Inferior parietal cortex (tissue), 1 donor: ENCODE results near the gene OPCML.

Experiments used
- DNase-seq: peaks from one replicate; pipeline ENCODE4 v3.0.0-alpha.2; 2016; ENCODE audit errors: extremely low spot score

OPCML gene

DNA sequence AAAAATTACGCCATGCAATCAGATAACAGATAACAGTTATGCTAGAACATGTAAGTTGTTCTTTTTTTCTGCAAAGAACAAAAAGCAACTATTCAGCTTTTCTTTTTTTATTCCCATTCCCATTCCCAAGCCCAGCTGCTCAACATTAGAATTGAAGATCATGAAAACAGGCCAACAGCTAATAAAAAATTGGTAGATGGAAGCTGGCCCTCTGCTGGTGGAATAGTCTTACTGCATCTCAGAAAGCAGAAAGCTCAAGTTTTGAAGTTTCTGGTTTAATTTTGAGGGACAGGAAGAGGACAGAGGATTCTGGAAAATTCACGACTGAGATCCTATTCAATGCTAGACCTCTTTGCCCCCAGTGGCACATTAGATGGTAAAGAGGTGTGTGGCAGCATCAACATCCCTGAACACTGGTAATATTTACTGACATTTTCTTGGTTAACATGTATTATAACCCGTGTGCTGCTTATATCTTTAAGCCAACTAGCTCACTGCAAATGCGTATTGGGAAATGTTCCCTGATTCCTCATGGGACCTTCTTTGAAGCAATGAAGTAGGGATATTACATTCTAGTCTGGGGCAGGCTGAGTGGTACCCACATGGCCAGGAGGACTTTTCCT lies 591.2 kb downstream of the OPCML start:
- DNase-seq: peak; percentile 81

DNA sequence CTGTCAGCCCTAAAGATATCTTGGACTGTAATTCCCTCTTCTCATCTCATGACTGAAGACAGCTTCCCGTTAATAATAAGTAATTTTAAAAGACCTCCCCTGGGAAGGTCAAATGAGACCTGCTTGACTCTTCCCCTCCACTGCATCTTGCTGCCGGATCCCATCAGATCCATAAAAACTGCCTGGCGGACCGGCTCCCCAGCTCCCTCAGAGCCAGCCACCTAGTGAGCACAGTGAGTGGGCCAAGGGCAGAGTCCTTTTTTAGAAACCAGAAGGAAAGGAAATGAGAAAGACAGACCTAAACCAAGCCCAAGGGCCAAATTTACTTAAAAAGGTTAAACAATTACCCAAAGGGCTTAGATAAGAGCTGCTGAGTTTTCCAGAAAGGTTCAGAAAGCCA lies 595.3 kb downstream of the OPCML start:
- DNase-seq: no peak

DNA sequence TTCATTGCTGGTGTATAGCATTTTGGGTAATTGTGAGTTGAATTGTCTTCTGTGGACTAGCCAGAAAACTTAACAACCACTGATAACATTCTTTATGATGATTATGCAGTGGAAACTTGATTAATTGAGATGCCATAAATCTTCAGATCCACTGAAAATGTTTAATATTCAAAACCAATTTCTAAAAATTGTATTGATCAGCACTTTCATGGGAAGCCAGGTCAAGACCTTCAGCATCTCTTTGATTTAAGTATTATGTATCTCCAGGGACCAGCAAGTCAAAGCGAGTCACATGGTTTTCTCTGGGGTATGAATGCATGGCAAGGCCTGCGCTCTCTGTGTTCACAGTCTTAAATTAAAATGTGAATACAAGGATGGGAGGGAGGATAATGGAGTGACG lies 596.9 kb downstream of the OPCML start:
- no peak for DNase-seq

DNA sequence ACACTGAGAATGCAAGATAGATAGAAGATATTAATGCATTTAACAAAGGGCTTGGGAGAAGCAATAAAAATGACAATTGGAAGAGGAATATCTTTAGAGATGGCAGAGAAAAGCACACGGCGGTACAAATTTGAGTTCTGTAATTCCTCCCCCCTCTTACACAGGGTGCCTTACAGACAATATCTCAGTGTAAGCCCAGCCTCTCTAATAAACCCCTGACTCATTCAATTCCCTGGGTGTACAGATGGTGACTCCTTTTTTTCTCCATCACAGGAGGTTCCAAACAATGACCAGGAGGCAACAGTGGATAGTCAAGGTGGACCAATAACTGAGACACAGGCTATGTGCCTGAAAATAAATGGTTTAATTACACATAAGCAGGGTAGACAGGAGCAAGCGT lies 598.6 kb downstream of the OPCML start:
- DNase-seq: no peak

DNA sequence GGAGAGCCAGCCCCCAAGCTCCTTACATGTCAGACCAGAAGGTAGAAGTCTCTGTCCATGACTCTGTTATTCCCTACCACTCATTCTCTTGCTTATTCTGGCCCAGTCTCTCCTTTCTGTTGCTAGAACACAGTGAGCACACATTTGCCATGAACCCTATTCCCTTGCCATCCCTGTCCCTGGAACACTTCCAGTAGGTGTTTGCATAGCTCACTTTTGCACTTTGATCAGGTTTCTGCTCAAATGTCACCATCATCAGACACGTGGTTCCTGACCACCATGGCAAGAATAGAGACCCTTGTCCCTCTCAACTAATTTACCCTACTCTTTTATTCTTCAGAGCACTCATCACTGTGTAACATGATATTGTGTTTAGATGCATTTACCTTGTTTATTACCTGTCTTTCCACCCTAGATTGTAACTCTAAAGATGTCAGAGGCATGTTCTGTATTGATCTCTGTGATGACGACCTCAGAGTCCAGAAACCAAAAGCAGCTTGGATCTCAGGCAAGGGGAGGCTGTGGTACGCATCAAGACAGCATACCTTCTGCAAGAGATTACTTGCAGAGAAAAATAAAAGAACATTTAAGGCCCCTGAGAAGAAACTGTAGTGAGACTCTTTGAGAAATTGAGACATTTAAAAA lies 606.4 kb downstream of the OPCML start:
- DNase-seq: no peak

DNA sequence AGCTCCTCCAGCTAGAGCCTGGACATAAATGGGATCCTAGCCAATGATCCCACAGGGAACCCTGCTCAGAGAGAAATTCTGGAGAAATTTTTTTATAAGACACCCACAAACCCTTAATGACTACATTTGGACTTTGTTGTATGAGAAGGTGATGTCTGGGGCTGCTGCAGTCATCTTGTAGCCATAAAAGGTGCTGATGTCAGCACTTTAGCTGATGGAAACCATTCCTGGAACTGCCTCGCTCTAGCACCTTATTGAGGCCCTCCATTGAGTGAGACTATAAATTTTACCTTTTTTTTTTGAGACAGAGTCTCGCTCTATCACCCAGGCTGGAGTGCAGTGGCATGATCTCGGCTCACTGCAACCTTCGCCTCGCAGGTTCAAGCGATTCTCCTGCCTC lies 610.7 kb downstream of the OPCML start:
- no peak for DNase-seq

DNA sequence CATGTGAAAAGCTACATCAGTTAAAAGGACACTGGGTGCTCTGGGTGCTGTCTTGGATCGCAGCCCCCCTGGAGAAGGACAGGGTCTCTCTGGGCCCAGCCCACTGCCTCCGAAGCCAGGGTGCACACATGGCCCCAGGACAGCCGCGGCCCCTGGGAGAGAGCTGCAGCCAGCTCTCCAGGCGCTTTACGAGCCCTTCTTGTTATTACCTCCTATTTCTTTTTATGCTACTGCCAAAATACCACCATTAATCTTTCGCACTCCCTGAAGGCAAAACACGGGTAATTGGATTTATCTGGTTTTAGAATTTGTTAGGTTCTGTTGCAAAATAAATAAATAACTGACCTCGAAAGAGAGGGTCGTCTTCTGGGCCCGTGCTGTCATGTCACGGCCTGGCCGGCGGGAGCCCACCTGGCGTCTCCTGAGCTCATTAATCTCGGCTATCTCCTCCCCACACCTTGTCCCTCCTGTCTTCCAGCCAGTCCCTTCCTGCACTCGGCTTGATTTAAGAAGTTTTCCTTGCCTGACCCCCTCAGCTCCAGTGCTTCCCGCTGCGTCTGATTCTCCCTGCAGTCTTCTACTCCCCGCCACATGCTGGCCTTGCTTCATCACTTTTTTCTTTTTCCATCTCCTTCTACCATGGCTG lies 611.7 kb downstream of the OPCML start:
- no peak for DNase-seq

DNA sequence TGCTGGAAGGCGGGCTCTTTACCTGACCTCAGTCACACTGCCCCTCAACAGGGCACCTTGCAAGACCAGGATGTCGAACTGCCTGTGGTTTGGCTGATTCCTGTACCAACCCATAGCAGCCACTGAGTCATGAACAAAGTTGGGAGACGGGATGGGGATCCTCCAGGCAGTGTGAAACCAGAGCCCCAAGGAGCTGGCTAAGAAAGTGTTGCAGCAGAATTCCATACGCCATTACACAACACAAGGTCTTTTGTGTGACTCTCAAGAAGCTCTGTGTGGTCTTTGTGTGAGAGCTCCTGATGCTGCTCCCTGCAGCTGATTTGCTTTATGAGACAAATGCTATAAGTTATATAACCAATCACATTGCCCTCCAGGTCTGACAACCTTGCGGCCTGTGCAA lies 617.7 kb downstream of the OPCML start:
- no peak for DNase-seq

DNA sequence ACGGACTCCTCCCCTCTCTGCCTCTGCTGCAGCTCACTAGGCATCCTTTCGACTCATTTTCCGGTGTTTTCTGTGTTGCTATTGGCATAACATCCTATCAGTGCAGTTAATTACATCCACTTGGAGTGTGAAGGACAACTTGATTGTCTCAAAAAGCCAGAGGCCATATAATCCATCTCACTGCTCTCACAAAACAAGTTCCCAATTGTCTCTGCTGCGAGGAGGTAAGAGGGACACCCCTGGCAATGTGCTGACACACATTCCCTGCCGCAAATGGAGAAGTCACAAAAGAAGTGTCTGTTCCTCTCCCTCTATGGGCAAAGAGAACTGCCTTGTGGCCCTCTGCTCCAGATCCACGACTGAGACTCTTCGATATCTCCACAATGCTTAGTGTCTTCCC lies 618.4 kb downstream of the OPCML start:
- DNase-seq: no peak

DNA sequence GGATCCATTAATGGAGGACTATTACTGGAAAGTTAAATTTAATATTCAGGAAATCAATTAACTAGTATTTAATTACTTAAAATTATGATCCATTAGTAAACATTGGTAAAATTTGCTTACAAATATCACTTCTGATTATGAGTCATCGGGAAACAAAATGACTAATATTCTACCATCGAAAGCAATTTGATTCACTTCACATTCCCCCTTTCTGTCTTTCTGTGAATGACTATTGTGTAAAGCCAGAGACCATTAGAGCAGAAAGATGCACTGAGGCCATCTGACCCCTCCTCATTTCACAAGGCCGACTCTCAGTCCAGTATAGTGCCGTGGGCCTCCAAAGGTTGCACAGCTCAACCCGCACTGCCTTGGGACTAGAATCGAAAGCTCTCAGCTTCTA lies 619.0 kb downstream of the OPCML start:
- no peak for DNase-seq

DNA sequence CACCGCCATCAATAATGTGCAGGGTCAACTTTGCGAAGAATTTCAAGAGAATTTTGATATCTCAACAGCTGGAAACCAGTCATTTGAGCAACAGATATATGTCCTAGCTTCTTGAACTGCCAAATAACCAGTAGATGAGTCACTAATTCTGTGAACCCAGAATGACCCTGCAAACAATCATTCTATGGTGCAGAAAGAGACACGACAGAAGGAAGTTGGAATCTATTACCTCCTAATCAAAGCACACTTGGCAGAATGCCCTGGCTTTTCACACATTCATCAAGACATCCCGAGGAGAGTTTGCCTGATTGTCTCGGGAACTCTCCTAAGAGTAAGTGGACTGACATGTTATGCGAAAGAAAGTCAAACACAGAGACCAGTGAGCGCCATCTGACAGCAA lies 621.1 kb downstream of the OPCML start:
- DNase-seq: no peak

DNA sequence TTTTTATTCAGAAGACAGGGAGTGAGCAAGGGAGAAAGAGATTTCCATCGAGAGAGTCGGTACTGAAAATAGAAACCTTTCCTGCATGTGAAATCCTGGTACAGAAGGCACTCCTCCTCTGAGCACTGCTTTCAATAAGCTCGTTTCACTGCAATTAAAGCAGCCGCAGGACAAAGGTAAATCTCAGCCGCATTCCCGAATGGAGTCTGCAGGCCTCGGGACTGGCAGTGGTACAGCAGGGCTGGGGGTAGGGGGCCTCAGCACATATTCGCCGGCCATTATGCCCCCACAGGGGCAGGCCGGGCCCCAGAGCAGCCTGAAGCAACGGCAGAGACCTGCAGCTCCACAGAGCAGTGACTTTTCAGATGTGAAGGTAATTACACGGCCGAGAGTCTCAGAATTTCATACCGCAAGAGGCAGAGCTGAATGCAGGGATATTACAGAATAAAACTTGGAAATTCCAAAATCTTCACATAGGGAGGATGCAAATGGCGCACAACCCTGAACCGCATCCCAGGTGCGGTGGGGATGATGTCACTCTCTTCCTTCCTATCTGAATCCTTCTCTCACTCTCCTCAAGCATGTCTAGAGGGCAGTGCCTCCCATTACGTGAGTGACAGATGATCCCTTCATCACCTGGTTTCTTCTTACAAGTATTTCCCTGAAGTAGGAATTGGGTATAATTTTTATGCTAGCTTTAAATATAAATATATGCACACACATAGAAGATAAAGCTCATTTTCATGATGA lies 622.1 kb downstream of the OPCML start:
- peak; percentile 38 for DNase-seq

DNA sequence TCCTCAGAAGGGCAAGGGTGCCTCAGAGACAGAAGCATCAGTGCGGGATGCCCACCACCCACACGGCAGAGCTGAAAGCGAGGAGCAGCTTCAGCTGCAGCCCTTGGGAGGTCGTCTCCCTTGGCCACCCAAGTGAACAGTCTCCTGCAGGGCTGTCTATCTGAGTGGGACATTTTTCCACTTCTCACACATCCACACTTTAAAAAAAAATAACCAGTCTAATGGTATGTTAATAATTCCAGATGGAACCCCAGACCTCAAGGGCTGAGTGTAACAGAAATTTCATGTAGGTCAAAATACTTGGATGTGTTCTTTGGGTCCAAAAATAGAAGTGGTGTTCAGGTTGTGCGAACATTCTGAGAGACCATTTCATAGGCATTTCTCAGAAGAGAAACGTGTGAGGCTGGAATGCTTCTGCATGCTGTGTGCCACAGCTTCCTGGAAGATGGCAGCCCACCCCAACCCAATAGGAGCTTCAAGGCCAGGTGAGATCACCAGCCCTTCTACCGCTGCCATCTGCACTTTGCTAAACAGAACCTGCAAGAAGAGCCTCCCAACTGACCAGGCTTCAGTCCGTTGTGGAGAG lies 623.2 kb downstream of the OPCML start:
- DNase-seq: no peak

DNA sequence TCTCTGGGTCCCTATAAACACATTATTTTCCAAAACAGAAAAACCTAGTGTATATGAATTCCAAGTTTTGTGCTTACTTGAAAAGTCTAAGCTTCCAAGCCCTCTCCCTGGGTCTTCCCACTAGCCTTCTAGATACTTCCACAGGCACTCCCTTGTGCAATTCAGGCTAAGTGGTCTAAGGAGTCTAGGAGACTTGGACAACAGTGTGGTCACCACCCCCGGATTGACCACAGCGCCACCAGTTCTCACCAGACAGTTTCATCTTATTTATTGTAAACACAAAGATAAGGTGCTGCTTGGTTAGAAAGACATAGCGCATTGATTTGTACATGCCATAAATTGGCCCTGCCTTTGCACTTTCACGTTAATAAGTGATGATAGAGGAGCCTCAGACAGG lies 623.9 kb downstream of the OPCML start:
- no peak for DNase-seq

DNA sequence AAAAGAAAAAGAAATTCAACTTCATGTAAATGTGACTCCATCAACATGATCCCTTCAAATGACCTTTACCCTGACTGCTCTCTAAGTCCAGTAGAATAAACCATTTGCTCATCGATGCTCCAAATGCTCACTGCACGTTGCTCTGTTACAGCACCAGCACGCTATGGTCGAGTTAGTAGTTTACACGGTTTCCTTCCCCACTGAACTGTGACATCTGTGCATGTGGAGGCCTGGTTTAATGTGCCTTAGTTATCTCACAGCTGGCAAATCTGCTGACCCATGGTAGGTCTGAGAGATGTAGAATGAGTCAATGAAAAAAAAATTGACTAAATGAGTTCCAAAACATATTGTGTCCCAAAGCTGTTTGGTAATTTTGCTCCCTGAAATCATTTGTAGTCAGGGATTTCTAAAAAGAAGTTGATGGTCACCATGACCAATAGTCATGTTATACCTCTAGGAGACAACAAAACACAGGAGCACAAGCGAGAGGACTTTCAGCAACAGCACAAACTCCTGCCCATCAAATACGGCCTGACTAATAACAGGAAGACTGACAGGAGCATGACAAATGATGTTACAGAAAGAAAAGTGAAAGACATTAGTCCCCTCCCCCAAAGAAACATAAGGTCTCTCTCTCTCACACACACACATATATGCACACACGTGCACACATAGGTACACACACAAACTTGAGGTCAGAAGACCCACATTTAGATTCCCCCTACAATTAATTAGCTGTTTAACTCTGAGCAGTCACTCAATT lies 624.5 kb downstream of the OPCML start:
- no peak for DNase-seq

DNA sequence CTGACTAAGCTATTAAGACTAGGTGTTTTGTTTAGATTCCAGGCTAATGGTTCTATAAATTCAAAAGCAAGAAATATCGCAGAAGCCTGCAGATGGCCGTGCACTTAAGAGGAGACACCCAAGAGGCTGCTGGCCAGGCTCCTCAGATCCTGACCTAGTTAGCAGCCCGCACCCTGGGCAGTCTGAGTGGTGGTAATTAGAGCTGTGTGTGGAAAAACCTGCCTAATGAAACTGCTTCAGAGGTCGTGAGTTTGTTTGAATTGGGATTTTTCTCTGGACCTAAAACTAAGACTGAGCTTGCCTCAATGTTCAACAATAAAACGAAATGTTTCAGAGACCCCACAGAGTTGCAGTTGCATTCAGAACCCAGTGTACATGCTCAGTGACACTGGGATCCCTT lies 627.7 kb downstream of the OPCML start:
- no peak for DNase-seq

DNA sequence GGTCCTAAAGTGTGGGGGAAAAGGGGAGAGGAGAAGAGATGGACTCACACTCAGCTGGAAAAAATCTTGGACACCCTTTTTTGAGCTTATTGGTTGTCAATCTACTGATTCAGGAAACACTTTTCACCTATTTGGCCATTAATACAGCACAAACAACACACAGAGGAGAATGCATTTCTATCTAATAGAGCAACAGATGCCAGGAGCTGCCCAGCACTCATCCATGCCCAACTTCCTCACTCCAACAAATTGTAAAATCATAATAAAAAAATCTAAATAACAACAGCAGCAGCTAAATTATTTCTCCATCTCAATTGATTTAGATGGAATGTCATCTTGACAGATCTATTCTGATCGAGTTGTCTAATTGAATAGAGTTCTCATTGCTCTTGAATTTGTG lies 628.2 kb downstream of the OPCML start:
- no peak for DNase-seq

DNA sequence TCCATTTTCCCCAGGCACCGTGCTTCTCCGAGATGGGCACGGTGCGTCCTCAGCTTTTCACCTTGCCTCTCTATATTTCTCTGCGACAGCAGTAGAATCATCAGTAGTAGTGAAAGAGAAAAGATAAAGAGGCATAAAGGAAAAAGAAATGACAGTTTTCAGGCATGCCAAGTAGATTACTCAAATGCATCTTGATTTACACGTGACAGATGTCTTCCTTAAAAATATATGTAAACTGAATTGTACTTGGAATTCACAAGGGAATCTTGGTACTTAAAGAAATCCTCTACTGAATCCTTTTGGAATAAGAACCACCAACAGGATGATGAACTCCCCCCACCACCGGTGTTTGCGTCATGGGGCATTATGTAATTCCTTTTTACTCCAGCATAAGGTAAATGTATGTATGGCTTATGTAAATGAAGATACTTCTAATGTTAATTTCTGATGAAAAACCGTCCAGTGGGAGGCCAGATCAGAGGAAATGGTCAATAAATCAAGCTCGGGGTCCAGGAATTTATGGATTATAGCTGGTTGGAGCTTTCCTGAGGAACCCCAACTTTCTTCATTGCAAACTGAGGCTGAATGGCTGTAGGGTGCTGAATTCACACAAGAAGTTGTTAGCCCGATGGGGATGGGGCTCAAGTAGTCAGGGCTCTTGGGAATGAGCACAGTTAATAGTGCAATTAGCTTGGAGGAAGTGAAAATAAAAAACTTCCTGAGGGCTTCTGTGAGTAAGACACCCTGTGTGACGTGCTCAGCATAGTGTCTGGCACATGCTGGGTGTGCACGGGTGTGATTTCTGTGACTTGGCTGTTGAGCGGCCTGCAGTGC lies 630.4 kb downstream of the OPCML start:
- no peak for DNase-seq

DNA sequence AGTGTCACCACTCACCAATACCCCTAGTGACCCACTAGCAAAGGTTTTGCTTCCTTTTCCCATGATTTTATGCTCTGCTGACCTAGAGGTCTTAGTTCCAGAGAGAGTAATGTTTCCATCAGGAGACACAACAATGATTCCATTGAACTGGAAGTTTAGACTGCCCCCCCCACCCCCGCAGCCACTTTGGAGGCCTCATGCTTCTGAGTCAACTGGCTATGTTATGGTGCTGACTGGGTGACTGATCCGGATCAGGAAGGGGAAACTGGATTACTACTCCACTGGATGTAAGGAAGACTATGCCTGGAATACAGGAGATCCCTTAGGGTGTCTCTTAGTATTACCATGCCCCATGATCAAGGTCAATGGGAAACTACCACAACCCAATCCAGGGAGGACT lies 633.6 kb downstream of the OPCML start:
- DNase-seq: no peak

DNA sequence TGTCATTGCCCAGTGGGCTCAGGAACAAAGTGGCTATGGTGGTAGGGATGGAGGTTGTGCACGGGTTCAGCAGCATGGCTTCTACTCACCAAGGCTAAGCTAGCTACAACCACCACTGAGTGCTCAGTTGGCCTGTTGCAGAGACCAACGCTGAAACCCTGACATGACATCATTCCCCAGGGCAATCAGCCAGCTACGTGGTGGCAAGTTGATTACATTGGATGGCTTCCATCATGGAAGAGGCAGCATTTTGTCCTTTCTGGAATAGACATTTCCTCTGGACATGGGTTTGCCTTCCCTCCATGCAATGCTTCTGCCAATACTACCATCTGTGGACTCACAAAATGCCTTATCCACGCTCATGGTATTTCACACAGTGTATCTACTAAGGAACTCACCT lies 634.3 kb downstream of the OPCML start:
- no peak for DNase-seq

DNA sequence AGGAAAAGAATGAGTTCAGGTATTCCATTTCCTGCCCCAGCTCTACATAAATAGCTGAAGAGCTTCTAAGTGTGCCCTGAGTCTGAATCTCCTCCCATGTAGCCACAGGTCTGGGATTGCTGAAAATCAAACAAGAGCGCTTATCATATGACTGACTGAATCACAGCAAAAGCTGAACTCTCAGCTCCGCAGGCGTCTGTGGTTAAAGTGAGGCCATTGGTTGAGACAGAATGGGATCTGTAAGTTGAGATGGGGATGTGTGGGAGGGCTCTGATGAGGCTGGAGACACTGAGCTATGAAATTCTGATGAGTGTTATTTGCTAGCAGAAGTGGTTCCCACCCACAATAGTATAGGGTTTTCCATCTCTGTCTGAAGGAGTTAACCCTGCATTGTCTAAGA lies 637.0 kb downstream of the OPCML start:
- no peak for DNase-seq
